Activated T-helper 1 cell treated with anti-CD3 and anti-CD28 coated beads, Interleukin-12 subunit alpha, Interleukin-12 subunit beta, Interleukin-2, Interleukin-4 antibody, amounts not matched to agents 30 ng/mL and 10 ng/mL and 1 ng/mL, durations not matched to agents 14 hours and 24 hours and 36 hours (primary cell): ENCODE results near the gene APP. TPM values are rescaled to one million over a fixed set of nuclear protein-coding genes. Genes with fewer than 3 reads are reported as not detected.

Source experiments
- DNase-seq: peaks from one replicate; pipeline ENCODE4 v3.0.0; 2021; ENCODE audit warnings: low spot score
- H3K27ac Mint-ChIP-seq: one replicate; pipeline ENCODE4 v1.8.0; 2021; ENCODE audit warnings: mild to moderate bottlenecking, mixed read lengths
- H3K27me3 Mint-ChIP-seq: one replicate; pipeline ENCODE4 v1.8.0; 2022; ENCODE audit warnings: mild to moderate bottlenecking, moderate library complexity, mixed read lengths; ENCODE audit not compliant: insufficient read depth
- H3K36me3 Mint-ChIP-seq: one replicate; pipeline ENCODE4 v1.8.0; 2021; ENCODE audit warnings: low read depth, mixed read lengths
- H3K4me1 Mint-ChIP-seq: one replicate; pipeline ENCODE4 v1.8.0; 2021; ENCODE audit warnings: low read depth, mixed read lengths
- H3K4me3 Mint-ChIP-seq: one replicate; pipeline ENCODE4 v1.8.0; 2021; ENCODE audit warnings: mild to moderate bottlenecking, moderate library complexity, mixed read lengths
- H3K9me3 Mint-ChIP-seq: one replicate; pipeline ENCODE4 v1.8.0; 2021; ENCODE audit warnings: mixed read lengths
- intact Hi-C: fragments of 100-400 bp; cut with micrococcal nuclease; formaldehyde crosslinking; loops from one replicate; pipeline ENCODE4 v1.15.1; 2024
- total RNA-seq: library from RNA; stranded (reverse); gene quantifications from 2 replicates; pipeline ENCODE4 v1.2.3, GENCODE V29; 2022

The APP gene
- total RNA-seq, 1 donor from 2014 or later = 66.6 TPM

DNA sequence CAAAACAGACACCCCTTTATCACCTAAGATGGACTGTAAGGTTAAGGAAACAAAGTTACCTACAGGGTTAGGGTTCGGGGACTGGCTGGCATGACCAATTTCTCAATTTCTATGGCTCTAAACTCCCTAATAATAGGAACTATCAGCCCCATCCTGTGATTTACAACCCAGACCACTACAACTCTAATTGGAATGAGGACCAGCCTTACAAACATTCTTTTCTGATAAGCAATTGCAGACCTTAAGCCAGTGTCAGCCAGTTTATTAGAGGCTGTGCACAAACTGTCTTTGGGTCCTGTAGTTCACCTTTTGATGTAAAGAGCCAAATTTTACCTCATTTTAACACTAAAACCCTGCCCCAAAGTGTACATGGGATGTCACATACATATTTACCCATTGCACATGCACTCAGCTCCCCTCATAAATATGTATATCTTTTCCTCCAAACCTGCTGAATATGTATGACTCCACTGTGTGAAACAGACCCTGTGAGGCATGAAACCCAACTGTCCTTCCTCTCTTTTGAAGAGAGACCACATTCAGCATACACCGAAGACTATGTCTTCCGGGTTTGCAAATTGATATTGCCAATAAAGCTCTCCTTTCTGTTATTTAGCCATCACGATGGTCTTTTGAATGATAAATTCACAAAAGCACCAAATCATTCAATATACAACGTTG is 7.3 kb upstream of the APP start:
- H3K9me3 Mint-ChIP-seq = no peaks in the 10 kb centered on the region
- peaks cover 7% of the 10 kb centered on the region for H3K27me3 Mint-ChIP-seq
- intact Hi-C loops = no loop called here
- no peak for DNase-seq
- H3K27ac Mint-ChIP-seq = no peak overlapping the region
- no peaks in the 10 kb centered on the region for H3K36me3 Mint-ChIP-seq
- H3K4me1 Mint-ChIP-seq = peaks cover 6% of the 10 kb centered on the region
- H3K4me3 Mint-ChIP-seq = no peak overlapping the region

DNA sequence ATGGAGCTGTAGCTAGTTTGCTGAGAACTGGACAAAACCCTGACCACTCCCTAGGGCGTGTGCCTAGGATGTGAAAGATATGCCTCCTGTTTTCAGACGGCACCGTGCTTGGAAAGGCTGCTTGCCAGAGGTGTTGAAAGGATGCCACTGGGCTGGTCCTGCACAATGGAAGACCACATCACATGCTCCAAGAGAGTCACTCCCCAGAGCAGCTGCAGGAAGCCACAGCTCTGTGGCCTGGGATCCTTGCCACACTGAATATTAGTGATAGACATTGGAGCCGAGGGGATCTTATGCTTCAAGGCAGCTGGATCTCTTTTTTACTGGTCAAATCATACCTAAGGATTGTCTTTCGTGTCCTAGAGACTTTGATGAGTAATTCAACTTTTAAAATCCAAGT is 6.6 kb upstream of the APP start:
- Mint-ChIP-seq H3K27ac (no peak overlapping the region), H3K9me3 (no peaks in the 10 kb centered on the region), H3K36me3 (no peaks in the 10 kb centered on the region), H3K4me3 (no peak overlapping the region), H3K27me3 (peaks cover 7% of the 10 kb centered on the region), H3K4me1 (peaks cover 6% of the 10 kb centered on the region)
- DNase-seq = no peak
- intact Hi-C loops = no loop called here

- intact Hi-C loops = loop anchor here (2.0 to 5.0 kb wide), 3 partner anchors 101 to 545 kb away; no protein-coding TSS in a partner anchor
- H3K4me1 Mint-ChIP-seq = peaks cover 28% of the 10 kb centered on the region
Observed at GRCh38 chr21:26171258-26172100, 909 bp upstream of the APP start.

GRCh38 chr21:26169611-26170470 is 729 bp downstream of the APP start:
- Mint-ChIP-seq H3K36me3 (peaks cover 8% of the 10 kb centered on the region), H3K27me3 (peaks cover 4% of the 10 kb centered on the region), H3K27ac (peak overlapping the region; percentile 67), H3K4me3 (peak overlapping the region; percentile 88), H3K4me1 (peaks cover 28% of the 10 kb centered on the region), H3K9me3 (no peaks in the 10 kb centered on the region)
- intact Hi-C loops = loop anchor here (1.0 to 5.0 kb wide), 7 partner anchors 99 to 562 kb away; no protein-coding TSS in a partner anchor
- DNase-seq = peak; percentile 17

More at GRCh38 chr21:26171258-26172100, 909 bp upstream of the APP start:
- Mint-ChIP-seq H3K9me3 (no peaks in the 10 kb centered on the region), H3K4me3 (peak overlapping the region; percentile 81), H3K36me3 (peaks cover 8% of the 10 kb centered on the region), H3K27me3 (peaks cover 4% of the 10 kb centered on the region), H3K27ac (peak overlapping the region; percentile 48)
- DNase-seq = no peak

GRCh38 chr21:26169061-26169610 is 1.4 kb downstream of the APP start:
- intact Hi-C loops = loop anchor here (1.0 kb wide), 2 partner anchors 274 to 561 kb away; no protein-coding TSS in a partner anchor
- peaks cover 4% of the 10 kb centered on the region for H3K27me3 Mint-ChIP-seq
- peaks cover 8% of the 10 kb centered on the region for H3K36me3 Mint-ChIP-seq
- no peaks in the 10 kb centered on the region for H3K9me3 Mint-ChIP-seq
- H3K4me1 Mint-ChIP-seq = peaks cover 23% of the 10 kb centered on the region
- H3K27ac Mint-ChIP-seq = peak overlapping the region; percentile 67
- peak; percentile 25 for DNase-seq
- peak overlapping the region; percentile 88 for H3K4me3 Mint-ChIP-seq

- Mint-ChIP-seq H3K4me3 (peak overlapping the region; percentile 88), H3K4me1 (peaks cover 23% of the 10 kb centered on the region), H3K36me3 (peaks cover 8% of the 10 kb centered on the region), H3K27ac (no peak overlapping the region), H3K9me3 (no peaks in the 10 kb centered on the region), H3K27me3 (peaks cover 4% of the 10 kb centered on the region)
- intact Hi-C loops = no loop called here
- DNase-seq = no peak
Observed at GRCh38 chr21:26168371-26168770, 2.2 kb downstream of the APP start.

DNA sequence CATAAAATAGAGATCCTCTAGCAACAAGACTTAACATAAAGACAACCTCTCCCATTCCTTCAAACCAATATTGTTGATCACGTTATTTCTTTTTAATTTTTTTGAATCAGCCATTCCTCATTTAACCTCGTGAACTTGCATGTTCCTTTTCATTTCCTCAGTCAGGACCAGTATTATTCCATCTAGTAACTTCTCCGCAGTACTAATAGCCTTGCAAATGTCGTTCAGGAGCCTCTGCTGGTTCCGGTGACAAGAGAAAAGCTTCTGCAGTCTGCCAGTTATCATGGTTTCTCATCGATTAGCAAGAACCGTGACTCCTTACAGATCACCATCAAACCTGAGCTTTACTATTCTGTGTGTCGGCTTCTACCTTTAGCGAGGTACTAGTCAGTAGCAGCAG is 3.0 kb downstream of the APP start:
- no peak for DNase-seq
- Mint-ChIP-seq H3K9me3 (no peaks in the 10 kb centered on the region), H3K27me3 (peaks cover 4% of the 10 kb centered on the region), H3K36me3 (peaks cover 8% of the 10 kb centered on the region), H3K4me1 (peaks cover 23% of the 10 kb centered on the region), H3K4me3 (no peak overlapping the region), H3K27ac (no peak overlapping the region)
- intact Hi-C loops = no loop called here

- no peak for DNase-seq
- Mint-ChIP-seq H3K36me3 (peaks cover 8% of the 10 kb centered on the region), H3K27me3 (peaks cover 4% of the 10 kb centered on the region), H3K9me3 (no peaks in the 10 kb centered on the region), H3K4me3 (no peak overlapping the region), H3K27ac (no peak overlapping the region), H3K4me1 (peaks cover 13% of the 10 kb centered on the region)
- intact Hi-C loops = no loop called here
Observed at GRCh38 chr21:26165331-26165730, 5.2 kb downstream of the APP start.

GRCh38 chr21:26164311-26164710 is 6.3 kb downstream of the APP start:
- Mint-ChIP-seq H3K4me1 (peaks cover 12% of the 10 kb centered on the region), H3K27me3 (peaks cover 4% of the 10 kb centered on the region), H3K27ac (no peak overlapping the region), H3K4me3 (no peak overlapping the region), H3K9me3 (no peaks in the 10 kb centered on the region), H3K36me3 (peaks cover 8% of the 10 kb centered on the region)
- DNase-seq = no peak
- intact Hi-C loops = no loop called here

GRCh38 chr21:26162081-26162480 is 8.5 kb downstream of the APP start:
- Mint-ChIP-seq H3K4me1 (peaks cover 19% of the 10 kb centered on the region), H3K27ac (no peak overlapping the region), H3K27me3 (no peaks in the 10 kb centered on the region), H3K36me3 (no peaks in the 10 kb centered on the region), H3K9me3 (no peaks in the 10 kb centered on the region), H3K4me3 (no peak overlapping the region)
- intact Hi-C loops = no loop called here
- no peak for DNase-seq

DNA sequence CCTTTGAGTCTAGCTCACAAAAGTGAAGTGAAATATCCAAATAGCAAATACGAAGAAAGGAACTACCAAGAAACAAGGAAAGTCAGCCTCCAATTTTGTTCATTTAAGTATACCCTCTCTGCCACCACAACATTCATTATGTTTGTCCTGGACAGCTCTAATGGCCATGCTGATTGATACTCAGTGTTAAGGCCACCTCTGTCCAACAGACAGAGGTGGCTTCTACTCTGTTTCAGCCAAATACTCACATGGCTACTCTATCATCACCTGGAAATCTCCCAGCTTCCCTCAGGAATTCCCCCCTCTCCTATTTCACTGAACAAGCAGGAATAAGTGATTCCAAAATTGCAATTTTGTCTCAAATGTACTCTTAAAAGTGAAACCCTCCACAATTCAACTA is 10.7 kb downstream of the APP start:
- Mint-ChIP-seq H3K4me3 (no peak overlapping the region), H3K27ac (no peak overlapping the region), H3K27me3 (no peaks in the 10 kb centered on the region), H3K4me1 (peaks cover 20% of the 10 kb centered on the region), H3K9me3 (no peaks in the 10 kb centered on the region), H3K36me3 (no peaks in the 10 kb centered on the region)
- DNase-seq = no peak
- intact Hi-C loops = no loop called here

DNA sequence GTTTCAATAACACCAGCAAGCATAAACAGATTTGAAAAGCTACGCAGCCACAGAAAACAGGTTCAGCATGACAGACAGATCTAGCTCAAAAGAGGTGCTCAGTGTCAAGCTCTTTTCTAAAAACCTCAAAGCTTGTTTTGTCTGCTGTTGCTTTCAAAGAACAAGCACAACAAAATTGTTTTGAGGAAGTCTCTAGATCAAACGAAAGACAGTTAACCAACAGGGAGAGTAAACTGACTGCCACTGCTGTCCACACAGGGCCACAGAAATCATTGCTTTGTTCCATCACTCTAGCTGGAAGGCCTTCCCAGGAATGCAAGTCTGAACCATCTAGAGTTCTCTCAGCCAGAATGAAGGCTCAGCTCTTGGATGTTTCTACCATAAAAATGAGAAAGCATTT is 12.8 kb downstream of the APP start:
- H3K4me1 Mint-ChIP-seq = peaks cover 20% of the 10 kb centered on the region
- intact Hi-C loops = no loop called here
- no peak overlapping the region for H3K27ac Mint-ChIP-seq

More for the DNA sequence above, 12.8 kb downstream of the APP start:
- H3K27me3 Mint-ChIP-seq = no peaks in the 10 kb centered on the region
- no peak for DNase-seq
- no peaks in the 10 kb centered on the region for H3K9me3 Mint-ChIP-seq
- no peak overlapping the region for H3K4me3 Mint-ChIP-seq
- H3K36me3 Mint-ChIP-seq = no peaks in the 10 kb centered on the region
